SU-DHL-6 (cell line): ENCODE data around the gene BTAF1.

ENCODE experiments used
- H2AFZ ChIP-seq: fragments of 200-600 bp; sonication (generic); 2 replicates; pipeline ENCODE4 v1.6.1; 2014; ENCODE audit warnings: low read depth, mild to moderate bottlenecking, moderate library complexity, mixed read lengths, antibody characterized with exemption, low read length; ENCODE audit not compliant: severe bottlenecking
- H3F3A ChIP-seq: fragments of 200-600 bp; shearing (Covaris generic); 2 replicates; pipeline ENCODE4 v1.6.0; 2016; ENCODE audit warnings: antibody characterized with exemption, mild to moderate bottlenecking; ENCODE audit not compliant: insufficient read depth
- H3K27ac ChIP-seq: fragments of 200-600 bp; sonication (generic); 2 replicates; pipeline ENCODE4 v1.5.1; 2016; ENCODE audit warnings: low read depth, mild to moderate bottlenecking, low read length, moderate library complexity, mixed read lengths
- H3K27me3 ChIP-seq: fragments of 200-600 bp; sonication (generic), shearing (Covaris generic); 2 replicates; pipeline ENCODE4 v1.6.0; 2014; ENCODE audit warnings: mild to moderate bottlenecking, low read length
- H3K36me3 ChIP-seq: fragments of 200-600 bp; sonication (generic); 2 replicates; pipeline ENCODE4 v1.6.1; 2014; ENCODE audit warnings: mild to moderate bottlenecking, low read length, mixed read lengths
- H3K4me2 ChIP-seq: fragments of 300-600, 200-600 bp; shearing (Covaris generic), sonication (generic); 2 replicates; pipeline ENCODE4 v1.6.0; 2014; ENCODE audit warnings: low read length, low read depth, mild to moderate bottlenecking; ENCODE audit not compliant: poor library complexity, severe bottlenecking
- H3K4me3 ChIP-seq: fragments of 200-600 bp; sonication (generic); 2 replicates; pipeline ENCODE4 v1.5.1; 2014; ENCODE audit warnings: antibody characterized with exemption, low read length, mild to moderate bottlenecking, mixed read lengths; ENCODE audit not compliant: insufficient read depth, poor library complexity, severe bottlenecking
- H3K79me2 ChIP-seq: fragments of 200-600 bp; sonication (generic); 2 replicates; pipeline ENCODE4 v1.6.1; 2014; ENCODE audit warnings: mild to moderate bottlenecking, low read length, moderate library complexity; ENCODE audit not compliant: insufficient read depth
- H3K9ac ChIP-seq: fragments of 200-600 bp; sonication (generic); 2 replicates; pipeline ENCODE4 v1.7.0; 2014; ENCODE audit warnings: mild to moderate bottlenecking, low read length
- H3K9me2 ChIP-seq: fragments of 200-600 bp; sonication (generic); replicated peaks from 2 replicates; pipeline ENCODE4 v1.6.1; 2014; ENCODE audit warnings: low read length; ENCODE audit not compliant: insufficient read depth
- H3K9me3 ChIP-seq: fragments of 200-600 bp; sonication (generic); 2 replicates; pipeline ENCODE4 v1.6.1; 2014; ENCODE audit warnings: low read length, mixed read lengths; ENCODE audit not compliant: insufficient read depth
- H4K20me1 ChIP-seq: fragments of 200-600 bp; sonication (generic); 2 replicates; pipeline ENCODE4 v1.6.1; 2014; ENCODE audit warnings: low read depth, mild to moderate bottlenecking, antibody characterized with exemption, low read length, moderate library complexity, mixed read lengths
- EZH2phosphoT487 ChIP-seq: fragments of 200-600 bp; sonication (generic), shearing (Covaris generic); conservative IDR thresholded peaks from 2 replicates; pipeline ENCODE4 v1.6.1; 2018; ENCODE audit warnings: mild to moderate bottlenecking, antibody characterized with exemption, low read length, moderate library complexity, mixed read lengths
- TF ChIP-seq, protein P1 (sequence below): fragments of 200-600 bp; sonication (generic); IDR thresholded peaks from one replicate; pipeline ENCODE4 v1.5.1; 2017; ENCODE audit warnings: antibody characterized with exemption, mild to moderate bottlenecking, low read length, moderate library complexity; ENCODE audit not compliant: insufficient read depth, poor library complexity, severe bottlenecking

The BTAF1 gene

DNA sequence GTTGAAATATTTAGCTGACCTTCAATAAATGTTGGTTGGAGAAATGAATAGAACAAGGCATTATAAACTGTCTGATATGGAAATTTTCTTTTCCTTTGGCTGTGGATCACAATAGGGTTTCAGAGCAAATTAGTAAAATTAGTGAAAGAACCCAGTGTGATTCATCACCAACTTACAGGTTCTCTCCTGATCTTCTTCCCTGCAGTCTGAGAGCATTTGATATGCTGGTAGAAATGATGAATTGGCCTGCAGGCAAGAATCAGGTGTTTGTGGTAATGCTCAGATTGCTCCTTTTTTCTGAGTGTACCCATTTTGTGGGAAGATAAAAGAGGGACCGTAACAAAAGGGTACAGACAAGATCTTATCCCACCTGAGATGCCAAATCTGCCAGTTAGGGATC lies 51.9 kb downstream of the BTAF1 start:
- Histone ChIP-seq H4K20me1 (no peaks in the 10 kb centered on the region), H3K4me3 (no peak overlapping the region), H3K27me3 (no peaks in the 10 kb centered on the region)

DNA sequence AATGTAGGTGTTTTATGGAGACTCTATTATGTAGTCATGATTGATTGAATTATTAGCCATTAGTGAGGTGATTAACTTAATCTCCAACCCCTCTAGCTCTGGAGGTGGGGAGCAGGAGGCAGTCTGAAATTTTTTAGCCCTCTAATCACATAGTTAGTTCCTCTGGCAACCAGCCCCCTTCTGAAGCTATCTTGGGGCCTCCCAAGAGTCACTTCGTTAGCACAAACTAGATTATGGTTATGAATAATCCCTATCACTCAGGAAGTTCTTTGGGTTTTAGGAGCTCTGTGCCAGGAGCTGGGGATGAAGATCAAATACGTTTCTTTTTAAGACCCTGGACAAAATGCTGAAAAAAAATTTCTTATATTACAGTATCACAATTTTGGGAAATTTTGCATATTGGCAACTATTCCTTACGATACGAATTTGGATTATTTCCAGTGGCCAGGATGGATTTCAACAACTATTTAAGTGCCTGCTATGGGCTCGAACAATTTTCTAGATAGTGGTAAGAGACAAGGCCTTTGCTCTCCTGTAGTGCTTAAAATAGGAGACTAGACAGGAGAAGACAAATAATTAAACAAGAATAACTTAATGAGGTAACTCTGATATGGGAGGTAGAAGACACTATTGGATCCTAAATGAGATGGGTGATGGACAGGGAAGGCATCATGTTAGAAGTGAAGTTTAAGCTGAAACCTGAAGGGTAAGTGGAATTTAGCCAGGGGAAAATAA lies 52.9 kb downstream of the BTAF1 start:
- Histone ChIP-seq H3K4me2 (no peak overlapping the region), H3K9me2 (no peaks in the 10 kb centered on the region), H4K20me1 (no peaks in the 10 kb centered on the region), H3K27me3 (no peaks in the 10 kb centered on the region), H3K9me3 (no peaks in the 10 kb centered on the region), H3F3A (no peaks in the 10 kb centered on the region), H3K9ac (no peak overlapping the region), H3K27ac (no peak overlapping the region), H3K36me3 (peaks cover 14% of the 10 kb centered on the region), H2AFZ (no peak overlapping the region), H3K4me3 (no peak overlapping the region), H3K79me2 (no peaks in the 10 kb centered on the region)
- TF ChIP-seq EZH2phosphoT487: no peak
- TF ChIP-seq, protein P1, sequence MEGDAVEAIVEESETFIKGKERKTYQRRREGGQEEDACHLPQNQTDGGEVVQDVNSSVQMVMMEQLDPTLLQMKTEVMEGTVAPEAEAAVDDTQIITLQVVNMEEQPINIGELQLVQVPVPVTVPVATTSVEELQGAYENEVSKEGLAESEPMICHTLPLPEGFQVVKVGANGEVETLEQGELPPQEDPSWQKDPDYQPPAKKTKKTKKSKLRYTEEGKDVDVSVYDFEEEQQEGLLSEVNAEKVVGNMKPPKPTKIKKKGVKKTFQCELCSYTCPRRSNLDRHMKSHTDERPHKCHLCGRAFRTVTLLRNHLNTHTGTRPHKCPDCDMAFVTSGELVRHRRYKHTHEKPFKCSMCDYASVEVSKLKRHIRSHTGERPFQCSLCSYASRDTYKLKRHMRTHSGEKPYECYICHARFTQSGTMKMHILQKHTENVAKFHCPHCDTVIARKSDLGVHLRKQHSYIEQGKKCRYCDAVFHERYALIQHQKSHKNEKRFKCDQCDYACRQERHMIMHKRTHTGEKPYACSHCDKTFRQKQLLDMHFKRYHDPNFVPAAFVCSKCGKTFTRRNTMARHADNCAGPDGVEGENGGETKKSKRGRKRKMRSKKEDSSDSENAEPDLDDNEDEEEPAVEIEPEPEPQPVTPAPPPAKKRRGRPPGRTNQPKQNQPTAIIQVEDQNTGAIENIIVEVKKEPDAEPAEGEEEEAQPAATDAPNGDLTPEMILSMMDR: no peak

More for the DNA sequence above, 51.9 kb downstream of the BTAF1 start:
- Histone ChIP-seq H2AFZ (no peak overlapping the region), H3K27ac (no peak overlapping the region), H3K9me3 (no peaks in the 10 kb centered on the region), H3F3A (no peaks in the 10 kb centered on the region), H3K79me2 (no peaks in the 10 kb centered on the region), H3K4me2 (no peak overlapping the region), H3K9ac (no peak overlapping the region), H3K9me2 (no peaks in the 10 kb centered on the region), H3K36me3 (peaks cover 10% of the 10 kb centered on the region)
- TF ChIP-seq EZH2phosphoT487: no peak
- TF ChIP-seq, protein P1: no peak

DNA sequence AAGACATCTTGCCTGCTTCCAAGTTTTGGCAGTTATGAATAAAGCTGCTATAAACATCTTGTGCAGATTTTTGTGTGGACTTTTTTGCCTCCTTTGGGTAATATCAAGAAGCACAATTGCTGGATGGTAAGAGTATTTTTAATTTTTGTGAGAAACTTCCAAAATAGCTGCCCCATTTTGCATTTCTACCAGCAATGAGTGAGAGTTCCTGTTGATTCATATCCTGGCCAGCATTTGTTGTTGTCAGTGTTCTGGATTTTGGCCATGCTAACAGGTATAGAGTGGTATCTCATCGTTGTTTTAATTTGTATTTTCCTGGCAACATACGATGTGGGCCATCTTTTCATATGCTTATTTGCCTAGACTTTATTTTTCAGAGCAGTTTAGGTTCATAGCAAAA lies 53.9 kb downstream of the BTAF1 start:
- Histone ChIP-seq H3K27ac (no peak overlapping the region), H2AFZ (no peak overlapping the region), H3K9ac (no peak overlapping the region), H3K79me2 (no peaks in the 10 kb centered on the region), H3K9me3 (no peaks in the 10 kb centered on the region), H3K4me3 (no peak overlapping the region), H3F3A (no peaks in the 10 kb centered on the region), H4K20me1 (no peaks in the 10 kb centered on the region), H3K36me3 (peaks cover 20% of the 10 kb centered on the region), H3K9me2 (no peaks in the 10 kb centered on the region), H3K4me2 (no peak overlapping the region), H3K27me3 (no peaks in the 10 kb centered on the region)
- TF ChIP-seq EZH2phosphoT487: no peak
- TF ChIP-seq, protein P1: no peak
